ENCODE results near the gene LCOR. TPM values are rescaled to one million over a fixed set of nuclear protein-coding genes. Genes with fewer than 3 reads are reported as not detected.

Gene LCOR
- total RNA-seq, 1 donor from 2014 or later = 40.7 TPM

- DNase-seq (ENCODE audit: low spot score) = no peak
Measured at GRCh38 chr10:96984541-96985131, 152.5 kb downstream of the LCOR start.

DNA sequence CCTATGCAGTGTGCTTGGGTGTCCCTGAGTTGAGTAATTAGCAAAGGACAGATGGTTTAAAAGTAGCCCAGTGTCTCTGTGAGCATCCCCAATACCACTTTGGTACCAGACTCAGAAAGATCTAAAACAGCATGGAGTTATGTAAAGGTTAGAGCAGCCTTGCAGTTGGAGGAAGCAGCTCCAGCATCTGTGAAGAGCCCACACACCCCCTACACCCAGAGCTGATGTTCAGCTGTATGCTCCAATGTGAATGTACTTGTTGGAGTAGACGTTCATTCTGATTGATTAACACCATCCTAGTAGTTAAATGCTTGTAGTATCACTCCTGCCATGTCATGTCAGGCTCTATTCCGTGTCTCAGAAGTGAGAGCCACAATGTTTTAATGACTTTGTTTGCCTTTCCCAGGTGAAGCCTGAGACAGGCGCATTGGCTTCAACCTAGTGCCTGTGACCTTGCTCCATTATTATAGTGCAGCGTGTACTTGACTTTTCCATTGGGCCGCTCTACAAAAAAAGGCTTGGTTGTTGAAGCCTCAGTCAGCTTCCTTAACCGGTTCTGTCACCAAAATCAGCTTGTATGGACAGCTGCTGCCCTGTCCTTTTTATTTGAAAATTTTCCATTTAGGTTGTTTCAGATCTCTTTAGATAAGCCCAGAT is 154.2 kb downstream of the LCOR start:
- no peak for DNase-seq (ENCODE audit: low spot score)

- no peak for DNase-seq (ENCODE audit: low spot score)
Measured at GRCh38 chr10:96987141-96987841, 155.2 kb downstream of the LCOR start.

- no peak for DNase-seq (ENCODE audit: low spot score)
Measured at GRCh38 chr10:96987842-96988175, 155.7 kb downstream of the LCOR start.

- no peak for DNase-seq (ENCODE audit: low spot score)
Measured at GRCh38 chr10:96988426-96988825, 156.3 kb downstream of the LCOR start.

DNA sequence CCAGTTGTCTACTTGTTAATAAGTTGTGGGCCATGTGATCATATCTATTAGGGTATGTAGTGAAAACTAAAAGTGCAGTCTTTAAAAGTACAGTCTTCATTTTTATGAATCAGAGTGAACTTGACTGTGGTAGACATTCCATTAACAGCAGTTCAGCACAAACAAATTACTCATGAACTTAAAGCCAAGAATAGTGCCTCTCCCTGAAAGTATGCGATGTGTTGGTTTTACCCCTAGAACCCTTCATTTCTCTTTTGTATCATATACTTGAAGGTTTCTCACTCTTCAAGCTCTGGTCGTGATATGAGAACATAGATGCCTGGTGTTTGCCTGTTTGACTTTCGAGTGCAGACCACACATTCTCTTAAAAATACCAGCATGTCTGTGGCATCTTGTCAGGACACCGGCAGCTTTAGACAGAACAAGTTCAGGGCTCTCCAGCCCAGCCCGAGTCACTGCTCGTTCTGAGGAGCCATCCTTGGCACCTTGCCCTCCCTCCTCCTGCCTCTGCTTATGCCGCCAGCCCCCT is 159.3 kb downstream of the LCOR start:
- no peak for DNase-seq (ENCODE audit: low spot score)

- DNase-seq (ENCODE audit: low spot score) = no peak
Measured at GRCh38 chr10:96992721-96993120, 160.6 kb downstream of the LCOR start.

- no peak for DNase-seq (ENCODE audit: low spot score)
Measured at GRCh38 chr10:96995851-96996250, 163.8 kb downstream of the LCOR start.

- DNase-seq (ENCODE audit: low spot score) = no peak
Measured at GRCh38 chr10:96996275-96996965, 164.3 kb downstream of the LCOR start.

GRCh38 chr10:96998329-96998888 is 166.3 kb downstream of the LCOR start:
- no peak for DNase-seq (ENCODE audit: low spot score)

- DNase-seq (ENCODE audit: low spot score) = no peak
Measured at GRCh38 chr10:96999337-96999736, 167.2 kb downstream of the LCOR start.

DNA sequence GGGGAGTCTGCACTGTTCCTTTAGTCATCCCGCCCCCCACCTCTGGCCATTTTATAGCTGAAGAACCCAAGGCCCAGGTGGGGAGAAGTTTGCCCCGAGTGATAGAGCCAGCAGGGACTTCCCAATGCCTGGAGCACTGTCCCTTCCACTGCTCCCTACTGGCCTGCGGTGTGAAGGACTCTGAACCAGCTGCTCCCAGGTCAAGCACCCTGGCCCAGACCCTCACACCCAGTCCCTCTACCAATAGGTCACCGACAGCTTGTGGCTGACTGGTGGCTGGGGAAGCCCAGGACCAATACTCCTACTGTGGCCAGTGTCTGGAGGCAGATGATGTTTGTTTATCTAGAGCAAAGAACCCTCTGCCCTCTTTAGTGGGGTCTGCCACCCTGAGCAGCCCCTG is 167.9 kb downstream of the LCOR start:
- no peak for DNase-seq (ENCODE audit: low spot score)

DNA sequence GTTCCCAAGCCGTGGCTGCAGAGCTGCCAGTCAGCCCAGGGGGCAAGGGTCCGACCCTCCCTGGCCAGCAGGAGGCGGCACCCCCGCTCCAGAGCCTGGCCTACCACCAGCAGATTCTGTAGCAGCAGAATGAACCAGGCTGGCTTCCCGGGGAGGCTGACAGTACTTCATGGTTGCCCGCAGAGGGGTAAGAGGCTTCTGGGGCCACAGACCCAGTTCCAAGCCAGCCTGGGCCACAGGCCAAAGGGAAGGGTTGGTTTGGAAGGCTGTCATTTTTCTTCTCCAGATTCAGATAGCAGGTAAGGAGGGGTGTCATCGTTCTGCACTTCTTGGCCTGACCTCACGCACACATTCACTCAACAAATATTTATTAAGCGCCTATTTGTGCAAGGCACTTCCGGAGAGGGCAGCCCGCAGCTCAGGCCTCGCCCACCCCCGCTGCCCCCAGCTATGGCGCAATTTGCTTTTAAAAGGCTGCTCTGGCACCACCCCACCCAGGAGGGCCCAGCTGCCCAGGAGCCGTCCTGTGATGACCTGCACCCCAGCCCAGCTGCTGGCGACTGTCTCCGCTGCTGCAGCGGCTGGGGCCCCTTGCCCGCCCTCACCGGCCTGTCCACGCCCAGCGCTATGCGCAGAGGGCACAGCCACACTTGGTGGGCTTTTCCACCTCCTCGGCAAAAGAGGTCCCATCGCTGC is 168.5 kb downstream of the LCOR start:
- DNase-seq (ENCODE audit: low spot score) = no peak

DNA sequence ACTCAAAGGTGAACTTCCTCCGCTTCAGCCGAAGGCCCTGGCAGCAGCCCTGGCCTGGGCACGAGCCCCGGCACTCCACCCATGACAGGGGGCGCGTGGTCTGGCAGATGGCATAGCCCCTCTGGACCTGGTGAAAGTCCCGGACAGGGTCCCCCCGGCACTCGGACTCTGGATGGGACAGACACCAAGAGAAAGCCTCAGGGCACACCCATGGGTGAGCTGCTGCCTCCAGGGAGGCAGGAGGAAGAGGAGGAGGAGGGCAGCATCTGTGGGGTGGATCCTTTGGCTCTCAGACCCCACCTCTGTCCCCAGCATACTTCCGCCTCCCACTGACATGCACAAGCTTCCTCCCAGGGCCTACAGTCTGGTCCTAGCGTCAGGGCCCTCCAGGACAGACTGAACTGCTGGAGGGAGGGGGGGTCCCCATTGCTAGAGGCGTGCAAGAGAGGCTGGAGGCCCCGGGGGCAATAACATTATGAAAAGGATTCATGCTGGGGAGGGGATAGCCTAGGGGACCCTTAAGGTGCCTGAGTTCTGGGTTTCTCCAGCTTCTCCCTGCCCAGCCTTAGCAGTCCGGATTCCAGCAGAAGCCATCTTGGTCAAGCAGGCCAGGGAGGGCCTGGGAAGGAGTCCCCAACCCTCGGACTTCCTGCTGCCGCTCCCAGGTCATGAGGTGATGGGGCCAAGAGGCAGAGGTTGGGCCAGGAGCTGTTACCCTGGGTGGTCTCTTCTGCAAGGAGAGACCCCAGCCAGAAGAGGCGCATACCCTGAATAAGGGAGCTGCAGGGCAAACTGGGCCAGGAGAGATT is 169.3 kb downstream of the LCOR start:
- DNase-seq (ENCODE audit: low spot score) = no peak

- no peak for DNase-seq (ENCODE audit: low spot score)
Measured at GRCh38 chr10:97002670-97003069, 170.6 kb downstream of the LCOR start.

DNA sequence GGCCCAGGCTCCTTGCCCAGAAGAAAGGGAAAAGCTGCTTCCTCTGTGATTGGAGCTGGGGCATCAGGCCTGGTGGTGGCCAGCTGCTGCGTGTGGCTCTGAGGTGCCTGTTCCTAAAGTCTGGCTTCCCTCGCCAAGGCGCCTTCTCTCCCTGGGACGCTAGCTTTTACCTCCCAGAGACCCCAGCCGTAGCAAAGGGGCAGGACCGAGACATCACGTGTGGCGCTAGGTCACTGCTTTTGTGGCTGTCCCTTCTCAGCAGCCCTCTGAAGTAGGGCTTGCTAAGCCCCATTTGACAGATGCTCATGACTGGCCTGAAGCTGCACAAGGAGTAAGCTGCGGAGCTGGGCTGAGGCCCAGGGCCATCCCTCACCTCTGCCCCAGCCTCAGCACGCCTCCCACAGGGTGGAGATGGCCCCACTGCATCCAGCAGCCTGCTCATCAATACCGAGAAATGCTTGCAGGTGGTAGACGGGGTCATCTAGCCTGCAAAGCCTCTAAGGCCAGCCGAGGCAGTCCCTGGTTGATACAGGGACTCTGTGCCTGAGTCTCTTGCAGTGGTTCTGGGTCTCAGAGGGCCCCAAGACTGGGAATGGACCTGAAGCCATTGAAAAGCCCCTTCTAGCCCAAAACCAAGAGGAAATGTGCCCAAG is 171.2 kb downstream of the LCOR start:
- DNase-seq (ENCODE audit: low spot score) = no peak

DNA sequence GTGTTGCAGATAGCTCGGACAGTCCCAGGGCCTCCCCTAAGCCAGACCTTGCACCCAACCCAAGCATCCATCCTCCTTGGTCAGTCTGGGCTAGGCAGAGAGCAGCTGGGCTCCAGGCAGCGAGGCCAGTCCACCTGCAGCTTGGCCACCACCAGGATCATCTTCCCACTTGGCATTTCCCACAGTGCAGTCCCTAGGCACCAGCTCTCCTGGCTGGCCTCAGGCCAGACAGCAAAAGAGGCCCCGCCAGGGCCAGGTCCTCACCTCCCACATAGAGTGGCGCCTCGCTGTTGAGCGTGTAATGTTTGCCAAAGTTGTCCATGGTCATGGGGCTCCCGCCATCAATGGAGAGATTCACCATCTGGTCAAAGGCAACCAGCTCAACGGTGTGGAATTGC is 171.7 kb downstream of the LCOR start:
- DNase-seq (ENCODE audit: low spot score) = no peak

DNA sequence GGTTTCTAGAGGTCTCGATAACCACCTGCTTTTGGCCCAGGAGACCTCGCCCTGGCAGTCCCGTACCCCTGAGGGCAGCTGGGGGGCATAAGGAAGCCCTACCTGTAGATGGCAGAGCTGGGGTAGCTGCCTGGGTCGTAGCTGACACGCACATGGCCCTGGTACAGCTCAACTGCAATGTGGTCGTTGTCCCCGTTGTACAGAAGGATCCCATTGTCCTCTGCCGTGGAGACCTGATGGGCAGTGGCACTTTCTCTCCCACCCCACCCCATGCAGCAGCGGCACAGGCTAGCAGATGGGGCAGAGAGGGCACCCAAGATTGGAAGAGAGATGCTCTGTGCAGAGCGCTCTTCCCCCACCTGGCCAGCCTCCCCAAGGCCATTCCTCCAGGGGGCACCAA is 172.5 kb downstream of the LCOR start:
- no peak for DNase-seq (ENCODE audit: low spot score)

DNA sequence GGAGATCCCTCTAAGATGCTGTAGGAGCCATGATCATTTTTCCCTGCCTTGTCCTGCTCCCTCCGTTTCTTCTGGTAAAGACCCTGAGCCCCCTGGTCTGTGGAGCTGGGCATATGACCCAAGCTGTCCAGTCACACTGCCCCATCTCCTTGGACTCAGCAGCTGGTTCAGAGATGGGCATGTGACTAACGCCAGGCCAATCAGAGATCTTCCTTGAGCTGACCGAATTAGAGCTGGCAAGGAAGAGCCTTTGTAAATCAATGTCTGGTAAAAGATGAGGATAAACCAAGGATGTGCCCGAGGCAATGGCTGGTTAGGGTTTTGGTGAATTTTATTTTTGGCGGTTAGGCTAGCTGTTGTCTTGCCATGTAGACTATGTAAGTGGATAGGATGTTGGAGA is 173.3 kb downstream of the LCOR start:
- DNase-seq (ENCODE audit: low spot score) = no peak

DNA sequence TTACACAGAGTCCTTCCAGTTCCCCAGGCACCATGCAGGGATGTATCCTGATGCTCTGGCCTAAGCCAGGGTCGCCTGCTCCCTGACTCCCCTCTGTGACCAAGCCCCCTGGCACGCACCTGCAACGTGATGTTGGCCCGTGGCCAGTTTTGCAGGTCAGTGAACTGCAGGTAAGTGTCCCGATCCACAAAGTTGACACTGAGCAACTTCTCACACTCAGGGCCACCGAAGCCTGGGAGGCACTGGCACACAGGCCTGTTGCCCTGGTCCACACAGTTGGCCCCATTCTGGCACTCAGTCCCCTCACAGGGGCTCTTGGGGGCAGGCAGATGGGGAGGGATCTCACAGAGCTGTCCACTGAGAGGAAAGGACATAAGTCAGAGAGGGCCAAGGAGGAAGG is 174.3 kb downstream of the LCOR start:
- DNase-seq (ENCODE audit: low spot score) = no peak
